Duodenal mucosa (tissue), 2 donors: ENCODE data around the gene GADD45B.

Source experiments
- H3K27ac ChIP-seq: one replicate; pipeline ENCODE4 v1.7.0; 2013; ENCODE audit warnings: low read depth, low read length
- H3K27me3 ChIP-seq, 2 donors: one replicate each; pipeline ENCODE4 v1.7.0; 2013; ENCODE audit warnings: low read length in 2 of 2, control low read depth in 1 of 2; ENCODE audit not compliant: insufficient read depth in 2 of 2, control insufficient read depth in 1 of 2
- H3K36me3 ChIP-seq, 2 donors: one replicate each; pipeline ENCODE4 v1.7.0; 2013; ENCODE audit warnings: low read length in 2 of 2, control low read depth in 1 of 2; ENCODE audit not compliant: insufficient read depth in 2 of 2, control insufficient read depth in 1 of 2
- H3K4me1 ChIP-seq, 2 donors: one replicate each; pipeline ENCODE4 v1.7.0; 2013; ENCODE audit warnings: low read length in 2 of 2, control low read depth in 1 of 2; ENCODE audit not compliant: insufficient read depth in 2 of 2, control insufficient read depth in 1 of 2
- H3K4me3 ChIP-seq, 2 donors: one replicate each; pipeline ENCODE4 v1.7.0; 2013; ENCODE audit warnings: low read length in 2 of 2, low read depth in 1 of 2
- H3K9ac ChIP-seq, 2 donors: one replicate each; pipeline ENCODE4 v1.7.0; 2013; ENCODE audit warnings: low read length in 2 of 2, low read depth in 1 of 2
- H3K9me3 ChIP-seq, 2 donors: one replicate each; pipeline ENCODE4 v1.7.0; 2013; ENCODE audit warnings: low read length in 2 of 2, control low read depth in 1 of 2; ENCODE audit not compliant: control insufficient read depth in 1 of 2

GADD45B gene

DNA sequence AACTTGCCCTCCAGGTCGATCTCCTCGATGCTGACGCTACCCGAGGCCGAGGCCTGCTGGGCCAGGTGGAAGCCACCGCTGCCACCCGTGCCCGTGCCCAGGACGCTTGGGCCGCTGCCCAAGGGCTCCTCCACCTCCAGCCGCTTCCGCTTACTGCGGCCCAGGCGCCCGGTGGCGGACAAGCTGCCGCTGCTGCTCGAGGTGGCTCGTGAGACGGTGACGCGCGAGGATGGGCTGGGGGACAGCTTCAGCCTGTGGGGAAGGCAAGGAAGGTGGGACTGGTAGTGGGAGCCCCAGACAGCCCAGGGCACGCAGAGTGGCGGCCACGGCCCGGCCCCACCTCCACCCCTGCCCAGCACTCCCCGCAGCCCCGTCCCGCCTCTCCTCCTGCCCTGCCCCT is 42.1 kb upstream of the GADD45B start:
- H3K27me3 ChIP-seq: no peaks in the 10 kb centered on the region
- H3K27ac ChIP-seq: no peak overlapping the region
- peaks cover 0 to 3% of the 10 kb centered on the region in 2 donors for H3K4me1 ChIP-seq
- H3K4me3 ChIP-seq: no peak overlapping the region
- H3K9ac ChIP-seq: no peak overlapping the region
- no peaks in the 10 kb centered on the region for H3K9me3 ChIP-seq
- peaks cover 0 to 50% of the 10 kb centered on the region in 2 donors for H3K36me3 ChIP-seq

GRCh38 chr19:2434267-2434666 is 41.7 kb upstream of the GADD45B start:
- no peak overlapping the region for H3K9ac ChIP-seq
- no peaks in the 10 kb centered on the region for H3K27me3 ChIP-seq
- no peaks in the 10 kb centered on the region for H3K4me1 ChIP-seq
- H3K4me3 ChIP-seq: no peak overlapping the region
- peaks cover 0 to 50% of the 10 kb centered on the region in 2 donors for H3K36me3 ChIP-seq
- H3K9me3 ChIP-seq: no peaks in the 10 kb centered on the region
- no peak overlapping the region for H3K27ac ChIP-seq

GRCh38 chr19:2434721-2435265 is 41.1 kb upstream of the GADD45B start:
- H3K4me3 ChIP-seq: no peak overlapping the region
- no peak overlapping the region for H3K27ac ChIP-seq
- no peaks in the 10 kb centered on the region for H3K9me3 ChIP-seq
- H3K27me3 ChIP-seq: no peaks in the 10 kb centered on the region
- no peaks in the 10 kb centered on the region for H3K4me1 ChIP-seq
- no peak overlapping the region for H3K9ac ChIP-seq
- H3K36me3 ChIP-seq: peaks cover 0 to 50% of the 10 kb centered on the region in 2 donors

DNA sequence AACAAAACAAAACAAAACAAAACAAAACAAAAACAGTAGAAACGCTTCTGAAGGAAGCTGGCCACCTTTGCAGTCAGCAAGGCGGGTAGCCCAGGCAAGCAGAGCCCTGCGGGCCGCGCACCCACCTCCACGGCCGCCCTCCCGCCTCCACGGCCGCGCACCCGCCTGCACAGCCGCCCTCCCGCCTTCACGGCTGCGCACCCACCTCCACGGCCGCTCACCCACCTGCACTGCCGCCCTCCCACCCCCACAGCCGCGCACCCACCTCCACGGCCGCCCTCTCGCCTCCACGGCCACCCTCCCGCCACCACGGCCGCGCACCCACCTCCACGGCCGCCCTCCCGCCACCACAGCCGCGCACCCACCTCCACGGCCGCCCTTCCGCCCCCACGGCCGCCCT is 39.5 kb upstream of the GADD45B start:
- Histone ChIP-seq H3K27me3 (no peaks in the 10 kb centered on the region), H3K4me1 (no peaks in the 10 kb centered on the region), H3K9ac (no peak overlapping the region), H3K36me3 (peaks cover 0 to 49% of the 10 kb centered on the region in 2 donors), H3K4me3 (no peak overlapping the region), H3K9me3 (no peaks in the 10 kb centered on the region), H3K27ac (no peak overlapping the region)

- no peak overlapping the region for H3K4me3 ChIP-seq
- H3K9ac ChIP-seq: no peak overlapping the region
- H3K36me3 ChIP-seq: peaks cover 0 to 49% of the 10 kb centered on the region in 2 donors
Observed at GRCh38 chr19:2436926-2437325, 39.0 kb upstream of the GADD45B start.

DNA sequence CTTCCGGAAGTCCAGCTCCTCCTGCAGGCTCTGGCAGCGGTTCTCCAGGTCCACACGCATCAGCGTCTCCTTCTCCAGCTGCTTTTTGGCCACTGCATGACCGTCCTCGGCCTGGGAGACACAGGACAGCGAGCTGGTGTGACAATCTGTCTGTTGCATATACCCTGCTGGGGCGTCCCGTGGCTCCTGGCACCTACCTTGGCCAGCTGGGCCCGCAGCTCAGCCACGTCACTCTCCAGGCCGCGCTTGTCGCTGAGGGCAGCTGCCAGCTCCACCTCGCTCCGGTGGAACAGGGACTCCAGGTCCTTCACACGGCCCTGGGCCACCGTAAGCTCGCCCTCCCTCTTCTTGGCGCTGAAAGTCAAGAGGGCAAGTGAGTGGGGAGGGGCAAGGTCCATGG is 37.7 kb upstream of the GADD45B start:
- Histone ChIP-seq H3K27me3 (no peaks in the 10 kb centered on the region), H3K9ac (no peak overlapping the region), H3K4me3 (no peak overlapping the region), H3K9me3 (no peaks in the 10 kb centered on the region), H3K27ac (no peak overlapping the region), H3K36me3 (peaks cover 0 to 54% of the 10 kb centered on the region in 2 donors), H3K4me1 (no peaks in the 10 kb centered on the region)

More at GRCh38 chr19:2436926-2437325, 39.0 kb upstream of the GADD45B start:
- H3K4me1 ChIP-seq: no peaks in the 10 kb centered on the region
- no peaks in the 10 kb centered on the region for H3K27me3 ChIP-seq
- no peaks in the 10 kb centered on the region for H3K9me3 ChIP-seq
- H3K27ac ChIP-seq: no peak overlapping the region

GRCh38 chr19:2440515-2440914 is 35.4 kb upstream of the GADD45B start:
- Histone ChIP-seq H3K27me3 (no peaks in the 10 kb centered on the region), H3K36me3 (peaks cover 0 to 54% of the 10 kb centered on the region in 2 donors), H3K4me3 (no peak overlapping the region), H3K27ac (no peak overlapping the region), H3K9me3 (no peaks in the 10 kb centered on the region), H3K9ac (no peak overlapping the region), H3K4me1 (no peaks in the 10 kb centered on the region)

GRCh38 chr19:2441096-2441752 is 34.7 kb upstream of the GADD45B start:
- Histone ChIP-seq H3K36me3 (peaks cover 0 to 54% of the 10 kb centered on the region in 2 donors), H3K9me3 (no peaks in the 10 kb centered on the region)

DNA sequence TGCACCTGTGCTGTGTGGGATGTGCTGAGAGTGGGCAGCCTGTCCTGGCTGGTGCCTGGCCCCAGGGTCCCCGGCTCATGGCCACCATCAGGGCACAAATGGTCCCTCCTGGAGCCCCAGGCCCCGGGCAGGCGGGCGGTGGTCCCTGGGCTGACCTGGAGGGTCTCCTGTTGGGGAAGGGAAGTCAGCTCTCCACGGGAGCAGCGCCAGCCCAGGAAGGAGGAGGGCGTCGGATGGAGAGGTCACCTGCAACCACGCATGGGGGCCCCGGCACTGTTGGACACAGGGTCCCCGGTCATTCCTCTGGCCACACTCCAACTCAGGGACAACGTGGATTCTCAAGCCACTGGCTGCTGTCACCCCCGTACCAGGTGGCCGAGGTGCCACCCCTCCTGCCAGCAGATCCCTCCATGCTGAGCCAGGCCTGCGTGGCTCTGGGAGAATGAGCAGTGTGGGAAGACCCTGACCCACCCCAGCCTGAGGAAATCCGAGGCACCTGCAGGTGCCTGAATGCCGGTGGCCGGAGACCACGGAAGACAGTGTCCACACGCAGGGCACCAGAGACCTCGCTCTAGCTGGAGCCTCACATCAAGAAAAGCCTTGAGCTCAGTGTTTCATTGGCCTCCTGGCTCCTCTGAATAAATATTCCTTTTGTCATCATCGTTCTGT is 32.7 kb upstream of the GADD45B start:
- Histone ChIP-seq H3K36me3 (peaks cover 0 to 41% of the 10 kb centered on the region in 2 donors), H3K4me3 (no peak overlapping the region), H3K9ac (no peak overlapping the region), H3K27ac (no peak overlapping the region), H3K4me1 (no peaks in the 10 kb centered on the region), H3K9me3 (no peaks in the 10 kb centered on the region), H3K27me3 (no peaks in the 10 kb centered on the region)

More at GRCh38 chr19:2441096-2441752, 34.7 kb upstream of the GADD45B start:
- Histone ChIP-seq H3K4me1 (no peaks in the 10 kb centered on the region), H3K27me3 (no peaks in the 10 kb centered on the region), H3K27ac (no peak overlapping the region), H3K4me3 (no peak overlapping the region), H3K9ac (no peak overlapping the region)

DNA sequence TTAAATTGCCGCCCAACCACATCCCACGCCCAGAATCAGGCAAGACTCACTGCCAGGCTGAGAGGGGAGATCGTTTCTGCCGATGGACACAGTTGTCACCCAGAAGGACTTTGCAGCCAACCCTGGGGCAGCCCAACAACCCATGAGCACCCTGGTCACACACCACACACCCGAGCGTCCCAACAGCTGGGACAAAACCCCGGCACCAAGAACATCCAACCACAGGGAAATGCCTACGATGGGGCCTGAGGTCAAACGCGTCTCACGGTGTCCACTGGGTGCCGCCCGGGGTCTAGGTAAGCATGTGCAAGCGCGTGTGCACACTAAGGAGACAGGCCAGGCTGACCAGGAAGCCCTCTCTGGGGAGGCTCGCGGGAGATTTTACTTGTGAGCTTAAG is 32.1 kb upstream of the GADD45B start:
- Histone ChIP-seq H3K27me3 (no peaks in the 10 kb centered on the region), H3K36me3 (peaks cover 0 to 36% of the 10 kb centered on the region in 2 donors)

More for the DNA sequence above, 32.1 kb upstream of the GADD45B start:
- Histone ChIP-seq H3K27ac (no peak overlapping the region), H3K9ac (no peak overlapping the region), H3K4me3 (no peak overlapping the region), H3K4me1 (no peaks in the 10 kb centered on the region), H3K9me3 (no peaks in the 10 kb centered on the region)
